HG03575 (cell line): ENCODE results near the gene MAGEA6.
"Not testable (repeated sequence)": the region's sequence is repeated elsewhere in the genome, so short reads cannot be mapped to it uniquely, and the experiment has no call there.

Source experiments
- ATAC-seq: cut with Tn5 transposase; IDR thresholded peaks from one replicate; pipeline ENCODE4 v1.9.1; 2021; ENCODE audit not compliant: unreplicated experiment, insufficient number of reproducible peaks, low FRiP score; ENCODE audit errors: extremely low read depth

MAGEA6 gene

GRCh38 chrX:152735860-152736511 is 33.5 kb downstream of the MAGEA6 start:
- no peak for ATAC-seq

- ATAC-seq = no peak
Observed at GRCh38 chrX:152735101-152735500, 34.4 kb downstream of the MAGEA6 start.

- not testable (repeated sequence) for ATAC-seq
Observed at GRCh38 chrX:152734143-152734858, 35.2 kb downstream of the MAGEA6 start.

GRCh38 chrX:152733261-152733975 is 36.1 kb downstream of the MAGEA6 start, which contains the start of the genes CSAG1 and MAGEA12:
Gene CSAG1, minus strand, starts transcription at chrX:152733721. Its CDS starts 1,261 bp downstream, at chrX:152732460.
Gene MAGEA12, plus strand, starts transcription at chrX:152733757. Its CDS starts 2,405 bp downstream, at chrX:152736162.
- no peak for ATAC-seq

GRCh38 chrX:152725409-152725808 is 44.1 kb downstream of the MAGEA6 start:
- ATAC-seq = no peak
